CD4-positive, alpha-beta T cell (primary cell): ENCODE results near the gene MAP1LC3B. TPM values are rescaled to one million over a fixed set of nuclear protein-coding genes. Genes with fewer than 3 reads are reported as not detected.

Source experiments
- ATAC-seq: fragments of 200-7000 bp; cut with Tn5 transposase; one replicate; pipeline ENCODE4 v1.10.0; 2022; ENCODE audit warnings: mild to moderate bottlenecking; ENCODE audit not compliant: poor library complexity
- CTCF ChIA-PET: fragments of 350-600 bp; sonication (Branson Sonifier 250); formaldehyde crosslinking; loops from one replicate; lab custom pipeline; 2021; ENCODE audit warnings: antibody characterized with exemption, inconsistent platforms; lab: Charles Lee
- POLR2A ChIA-PET: fragments of 350-600 bp; sonication (Branson Sonifier 250); formaldehyde crosslinking; loops from one replicate; lab custom pipeline; 2021; ENCODE audit warnings: antibody characterized with exemption, inconsistent platforms; lab: Charles Lee
- DNase-seq, 14 experiments: peaks; one replicate each; pipeline ENCODE4 v3.0.0-alpha.2; 2013 to 2020; ENCODE audit warnings: mixed read lengths in 2 of 14
- H3K27ac ChIP-seq, 2 donors: one replicate each; pipeline versions ENCODE4 v1.5.1 to v1.7.0; 2013; ENCODE audit warnings: low read length in 2 of 2, low read depth in 1 of 2, mild to moderate bottlenecking in 1 of 2
- H3K27me3 ChIP-seq, 2 experiments: 1 replicate in 1 of 2; 2 replicates in 1 of 2; pipeline versions ENCODE4 v1.6.1 to v1.7.0; 2013; ENCODE audit warnings: low read length in 2 of 2, control low read depth in 1 of 2, mild to moderate bottlenecking in 1 of 2, moderate library complexity in 1 of 2; ENCODE audit not compliant: insufficient read depth in 2 of 2, control insufficient read depth in 1 of 2
- H3K36me3 ChIP-seq: one replicate; pipeline ENCODE4 v1.6.1; 2013; ENCODE audit warnings: low read length, control low read depth; ENCODE audit not compliant: insufficient read depth
- H3K4me1 ChIP-seq: one replicate; pipeline ENCODE4 v1.6.1; 2013; ENCODE audit warnings: low read length, control low read depth; ENCODE audit not compliant: insufficient read depth
- H3K4me3 ChIP-seq: one replicate; pipeline ENCODE4 v1.5.1; 2013; ENCODE audit warnings: mild to moderate bottlenecking, low read length, moderate library complexity
- H3K9me3 ChIP-seq, 2 experiments: 1 replicate in 1 of 2; 2 replicates in 1 of 2; pipeline versions ENCODE4 v1.6.1 to v1.7.0; 2013; ENCODE audit warnings: low read length in 2 of 2, mild to moderate bottlenecking in 2 of 2, control low read depth in 1 of 2, moderate library complexity in 1 of 2; ENCODE audit not compliant: control insufficient read depth in 1 of 2, insufficient read depth in 1 of 2
- H3K27ac Mint-ChIP-seq: one replicate; pipeline ENCODE4 v1.8.0; 2020; ENCODE audit warnings: mixed read lengths
- H3K27me3 Mint-ChIP-seq: one replicate; pipeline ENCODE4 v1.8.0; 2021; ENCODE audit warnings: mixed read lengths
- H3K36me3 Mint-ChIP-seq: one replicate; pipeline ENCODE4 v1.8.0; 2021; ENCODE audit warnings: low read depth, mixed read lengths
- H3K4me1 Mint-ChIP-seq: one replicate; pipeline ENCODE4 v1.8.0; 2021; ENCODE audit warnings: low read depth, mixed read lengths
- H3K4me3 Mint-ChIP-seq: one replicate; pipeline ENCODE4 v1.8.0; 2020; ENCODE audit warnings: mild to moderate bottlenecking, mixed read lengths
- H3K9me3 Mint-ChIP-seq: one replicate; pipeline ENCODE4 v1.8.0; 2020; ENCODE audit warnings: mixed read lengths
- CTCF ChIP-seq: fragments of 200-600 bp; IDR thresholded peaks from one replicate; pipeline ENCODE4 v1.8.0; 2022; ENCODE audit warnings: antibody characterized with exemption, mild to moderate bottlenecking
- intact Hi-C, 2 experiments: fragments of 100-400 bp; cut with DNase I in 1 of 2; cut with micrococcal nuclease in 1 of 2; formaldehyde crosslinking; loops; one replicate each; pipeline versions ENCODE4 v1.15.1 to v1.9.0; 2023 to 2025; cut with DNase I, micrococcal nuclease
- total RNA-seq, 174 experiments: library from RNA in 2 of 174; stranded (reverse) in 2 of 174; gene quantifications; one replicate each; pipeline ENCODE4 v1.2.3 and lab custom pipeline; 2021 to 2026

Gene MAP1LC3B
- total RNA-seq, 2 experiments from 2014 or later = 92.4 to 96.6 TPM

DNA sequence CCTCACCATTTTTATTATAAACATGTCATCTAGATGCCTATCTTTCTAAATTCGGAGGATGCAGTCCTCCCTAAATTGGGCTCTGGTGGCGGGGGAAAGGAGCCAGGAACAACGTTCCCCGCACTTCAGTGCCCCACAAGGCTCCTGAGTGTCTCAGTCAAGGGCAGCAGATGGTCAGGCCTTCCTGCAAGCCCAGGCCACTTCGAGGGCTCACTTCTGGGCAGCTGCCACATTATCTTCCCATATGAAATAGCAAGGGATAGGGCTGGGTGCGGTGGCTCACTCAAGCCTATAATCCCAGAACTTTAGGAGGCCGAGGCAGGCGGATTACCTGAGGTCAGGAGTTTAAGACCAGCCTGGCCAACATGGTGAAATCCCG, 40.8 kb upstream of the MAP1LC3B start:
- Histone ChIP-seq H3K36me3 (peaks cover 11% of the 10 kb centered on the region), H3K4me1 (peaks cover 4% of the 10 kb centered on the region), H3K27me3 (no peaks in the 10 kb centered on the region), H3K27ac (no peak overlapping the region), H3K9me3 (peaks cover 0 to 3% of the 10 kb centered on the region in 2 experiments), H3K4me3 (no peak overlapping the region)
- no peaks in the 10 kb centered on the region for H3K9me3 Mint-ChIP-seq
- peaks cover 7% of the 10 kb centered on the region for H3K4me1 Mint-ChIP-seq
- no peaks in the 10 kb centered on the region for H3K27me3 Mint-ChIP-seq
- no peak for ATAC-seq
- CTCF ChIA-PET = no interaction called here
- intact Hi-C loops = no loop called here
- H3K27ac Mint-ChIP-seq = no peak overlapping the region
- POLR2A ChIA-PET = no interaction called here
- peaks cover 41% of the 10 kb centered on the region for H3K36me3 Mint-ChIP-seq
- no peak for DNase-seq
- TF ChIP-seq CTCF = no peak
- H3K4me3 Mint-ChIP-seq = no peak overlapping the region

- no peak overlapping the region for H3K4me3 Mint-ChIP-seq
- DNase-seq = no peak
- H3K36me3 Mint-ChIP-seq = peaks cover 41% of the 10 kb centered on the region
- H3K36me3 ChIP-seq = peaks cover 10% of the 10 kb centered on the region
- no peak overlapping the region for H3K4me3 ChIP-seq
- H3K27ac Mint-ChIP-seq = no peak overlapping the region
- no peaks in the 10 kb centered on the region for H3K27me3 ChIP-seq
- ChIA-PET POLR2A (no interaction called here), CTCF (no interaction called here)
- ATAC-seq = no peak
- H3K9me3 ChIP-seq = no peaks in the 10 kb centered on the region
- H3K9me3 Mint-ChIP-seq = no peaks in the 10 kb centered on the region
- peaks cover 7% of the 10 kb centered on the region for H3K4me1 Mint-ChIP-seq
- intact Hi-C loops = no loop called here
- no peaks in the 10 kb centered on the region for H3K4me1 ChIP-seq
- no peaks in the 10 kb centered on the region for H3K27me3 Mint-ChIP-seq
- no peak overlapping the region for H3K27ac ChIP-seq
- TF ChIP-seq CTCF = no peak
These were observed 39.3 kb upstream of the MAP1LC3B start for GRCh38 chr16:87352818-87353217.

GRCh38 chr16:87353613-87354012, 38.5 kb upstream of the MAP1LC3B start:
- CTCF ChIA-PET = no interaction called here
- Histone ChIP-seq H3K36me3 (peaks cover 18% of the 10 kb centered on the region), H3K9me3 (no peaks in the 10 kb centered on the region), H3K4me1 (no peaks in the 10 kb centered on the region), H3K27me3 (no peaks in the 10 kb centered on the region), H3K4me3 (no peak overlapping the region), H3K27ac (no peak overlapping the region)
- no peak for TF ChIP-seq CTCF
- Mint-ChIP-seq H3K4me1 (peaks cover 6% of the 10 kb centered on the region), H3K27me3 (no peaks in the 10 kb centered on the region), H3K9me3 (no peaks in the 10 kb centered on the region), H3K4me3 (no peak overlapping the region), H3K27ac (no peak overlapping the region), H3K36me3 (peaks cover 43% of the 10 kb centered on the region)
- POLR2A ChIA-PET = no interaction called here
- ATAC-seq = no peak
- DNase-seq = no peak
- intact Hi-C loops = no loop called here
